SK-N-SH treated with all-trans-retinoic acid at 6 μM for 48 hours (cell line): ENCODE data around the gene KHDRBS2.

Experiments used
- ATAC-seq: fragments of 200-7000 bp; cut with Tn5 transposase; 3 replicates; pipeline ENCODE4 v1.9.1; 2020; ENCODE audit warnings: mild to moderate bottlenecking, moderate library complexity
- ARNTL ChIP-seq: fragments of 450-650 bp; formaldehyde crosslinking; IDR thresholded peaks from 2 replicates; pipeline ENCODE4 v1.5.0; 2020; ENCODE audit warnings: low read depth, mild to moderate bottlenecking, moderate library complexity, borderline replicate concordance
- CSDC2 ChIP-seq: fragments of 250-450 bp; sonication (Bioruptor Pico); IDR thresholded peaks from 2 replicates; pipeline ENCODE4 v1.5.0; 2020; ENCODE audit warnings: mild to moderate bottlenecking, moderate library complexity
- CSRNP3 ChIP-seq: fragments of 250-450 bp; sonication (Bioruptor Pico); IDR thresholded peaks from 2 replicates; pipeline ENCODE4 v1.5.1; 2021; ENCODE audit warnings: mild to moderate bottlenecking, moderate library complexity
- ESRRG ChIP-seq: fragments of 250-450 bp; sonication (Bioruptor Pico); IDR thresholded peaks from 2 replicates; pipeline ENCODE4 v1.6.1; 2021; ENCODE audit warnings: mild to moderate bottlenecking
- OSR1 ChIP-seq: fragments of 250-450 bp; sonication (Bioruptor Pico); IDR thresholded peaks from 2 replicates; pipeline ENCODE4 v1.8.0; 2022; ENCODE audit warnings: moderate library complexity, mild to moderate bottlenecking, inconsistent platforms
- POU6F1 ChIP-seq: fragments of 250-450 bp; sonication (Bioruptor Pico); IDR thresholded peaks from 2 replicates; pipeline ENCODE4 v1.8.0; 2021; ENCODE audit warnings: low read depth, mild to moderate bottlenecking, moderate library complexity, borderline replicate concordance
- PPARA ChIP-seq: fragments of 250-450 bp; sonication (Bioruptor Pico); IDR thresholded peaks from 2 replicates; pipeline ENCODE4 v1.5.0; 2020; ENCODE audit warnings: mild to moderate bottlenecking, borderline replicate concordance
- RARB ChIP-seq: fragments of 250-450 bp; sonication (Bioruptor Pico); IDR thresholded peaks from 2 replicates; pipeline ENCODE4 v1.8.0; 2021; ENCODE audit warnings: mild to moderate bottlenecking, moderate library complexity
- SNAI2 ChIP-seq: fragments of 250-450 bp; sonication (Bioruptor Pico); IDR thresholded peaks from 2 replicates; pipeline ENCODE4 v1.5.0; 2020; ENCODE audit warnings: mild to moderate bottlenecking, moderate library complexity
- TCF4 ChIP-seq: fragments of 250-450 bp; sonication (Bioruptor Pico); IDR thresholded peaks from 2 replicates; pipeline ENCODE4 v1.8.0; 2021; ENCODE audit warnings: mild to moderate bottlenecking, moderate library complexity, borderline replicate concordance
- TOX ChIP-seq: fragments of 250-450 bp; sonication (Bioruptor Pico); IDR thresholded peaks from 2 replicates; pipeline ENCODE4 v1.8.0; 2021; ENCODE audit warnings: mild to moderate bottlenecking, moderate library complexity, borderline replicate concordance
- ZC3H10 ChIP-seq: fragments of 250-450 bp; sonication (Bioruptor Pico); IDR thresholded peaks from 2 replicates; pipeline ENCODE4 v1.5.1; 2021; ENCODE audit warnings: mild to moderate bottlenecking, moderate library complexity
- ZFP3 ChIP-seq: fragments of 250-450 bp; sonication (Bioruptor Pico); IDR thresholded peaks from 2 replicates; pipeline ENCODE4 v1.5.0; 2020; ENCODE audit warnings: mild to moderate bottlenecking, moderate library complexity
- ZFP30 ChIP-seq: fragments of 450-650 bp; formaldehyde crosslinking; IDR thresholded peaks from 2 replicates; pipeline ENCODE4 v1.5.0; 2022; ENCODE audit warnings: mild to moderate bottlenecking, moderate library complexity
- ZNF565 ChIP-seq: fragments of 450-650 bp; formaldehyde crosslinking; conservative IDR thresholded peaks from 2 replicates; pipeline ENCODE4 v1.5.0; 2020; ENCODE audit warnings: low read depth, mild to moderate bottlenecking, moderate library complexity
- ZNF70 ChIP-seq: fragments of 450-650 bp; formaldehyde crosslinking; IDR thresholded peaks from 2 replicates; pipeline ENCODE4 v1.5.0; 2020; ENCODE audit warnings: mild to moderate bottlenecking, moderate library complexity
- ZNF8 ChIP-seq: fragments of 450-650 bp; formaldehyde crosslinking; IDR thresholded peaks from 2 replicates; pipeline ENCODE4 v1.5.0; 2020; ENCODE audit warnings: mild to moderate bottlenecking, moderate library complexity
- TF ChIP-seq, protein P1 (sequence below): fragments of 250-450 bp; sonication (Bioruptor Pico); IDR thresholded peaks from 2 replicates; pipeline ENCODE4 v1.8.0; 2020; ENCODE audit warnings: mild to moderate bottlenecking, moderate library complexity, borderline replicate concordance
- TF ChIP-seq, protein P2 (sequence below): fragments of 250-450 bp; sonication (Bioruptor Pico); IDR thresholded peaks from 2 replicates; pipeline ENCODE4 v1.5.1; 2020; ENCODE audit warnings: low read depth, mild to moderate bottlenecking, moderate library complexity
- TF ChIP-seq, protein P3 (sequence below): fragments of 250-450 bp; sonication (Bioruptor Pico); IDR thresholded peaks from 2 replicates; pipeline ENCODE4 v1.5.0; 2020; ENCODE audit warnings: mild to moderate bottlenecking, moderate library complexity

The KHDRBS2 gene

DNA sequence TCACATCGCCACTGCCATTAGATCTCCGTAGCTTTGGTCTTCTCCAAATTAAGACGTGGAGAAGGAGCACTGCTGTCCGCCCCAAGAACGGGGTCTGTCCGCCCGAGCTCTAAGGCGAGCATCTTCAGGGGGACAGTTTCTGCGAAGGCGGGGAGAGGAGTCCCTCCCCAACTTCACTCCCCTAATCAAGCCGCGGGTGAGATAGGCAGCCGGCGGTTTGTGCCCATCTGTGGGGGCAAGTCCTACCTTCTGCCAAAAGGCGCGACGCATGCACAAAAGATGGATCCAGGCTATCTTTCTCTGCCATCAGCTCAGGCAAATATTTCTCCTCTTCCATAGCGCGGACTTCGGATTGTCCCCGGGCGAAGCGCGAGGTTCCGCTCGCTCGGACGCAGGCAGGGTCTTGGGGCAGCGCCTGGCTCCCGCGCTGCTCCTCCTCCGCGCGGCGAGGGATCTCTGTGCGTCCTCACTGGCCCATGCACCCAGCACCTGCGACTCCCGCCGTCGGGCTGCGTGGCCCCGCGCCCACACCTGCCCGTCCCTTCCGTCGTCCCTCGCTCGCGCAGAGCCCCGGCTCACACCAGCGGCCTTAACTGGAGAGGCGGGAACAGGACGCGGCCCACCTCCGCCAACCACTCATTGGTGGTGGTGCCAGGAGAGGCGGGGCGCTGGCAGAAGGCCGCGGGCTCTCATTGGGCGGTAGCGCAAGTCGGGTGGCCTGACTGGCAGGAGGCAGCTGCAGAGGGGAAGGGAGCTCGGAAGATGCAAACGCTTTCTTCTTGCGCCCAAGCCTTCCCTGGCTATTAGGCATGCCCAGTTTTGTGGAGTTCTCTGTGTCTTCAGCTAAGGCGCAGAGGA is at the start of gene KHDRBS2:
Gene KHDRBS2 (minus strand): TSS at position 614 of the 858 bp plus-strand sequence.
- TF ChIP-seq CSRNP3 (CRISPR knock-in tag), result no peak
- no peak for TF ChIP-seq ESRRG (CRISPR knock-in tag)
- TF ChIP-seq SNAI2 (CRISPR knock-in tag), result no peak
- TF ChIP-seq, protein P1, sequence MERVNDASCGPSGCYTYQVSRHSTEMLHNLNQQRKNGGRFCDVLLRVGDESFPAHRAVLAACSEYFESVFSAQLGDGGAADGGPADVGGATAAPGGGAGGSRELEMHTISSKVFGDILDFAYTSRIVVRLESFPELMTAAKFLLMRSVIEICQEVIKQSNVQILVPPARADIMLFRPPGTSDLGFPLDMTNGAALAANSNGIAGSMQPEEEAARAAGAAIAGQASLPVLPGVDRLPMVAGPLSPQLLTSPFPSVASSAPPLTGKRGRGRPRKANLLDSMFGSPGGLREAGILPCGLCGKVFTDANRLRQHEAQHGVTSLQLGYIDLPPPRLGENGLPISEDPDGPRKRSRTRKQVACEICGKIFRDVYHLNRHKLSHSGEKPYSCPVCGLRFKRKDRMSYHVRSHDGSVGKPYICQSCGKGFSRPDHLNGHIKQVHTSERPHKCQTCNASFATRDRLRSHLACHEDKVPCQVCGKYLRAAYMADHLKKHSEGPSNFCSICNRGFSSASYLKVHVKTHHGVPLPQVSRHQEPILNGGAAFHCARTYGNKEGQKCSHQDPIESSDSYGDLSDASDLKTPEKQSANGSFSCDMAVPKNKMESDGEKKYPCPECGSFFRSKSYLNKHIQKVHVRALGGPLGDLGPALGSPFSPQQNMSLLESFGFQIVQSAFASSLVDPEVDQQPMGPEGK (CRISPR knock-in tag), result no peak
- TF ChIP-seq RARB (CRISPR knock-in tag), result no peak
- TF ChIP-seq ARNTL (CRISPR knock-in tag), result no peak
- no peak for TF ChIP-seq POU6F1 (CRISPR knock-in tag)
- TF ChIP-seq ZFP3 (CRISPR knock-in tag), result no peak
- no peak for TF ChIP-seq OSR1 (CRISPR knock-in tag)
- TF ChIP-seq, protein P2, sequence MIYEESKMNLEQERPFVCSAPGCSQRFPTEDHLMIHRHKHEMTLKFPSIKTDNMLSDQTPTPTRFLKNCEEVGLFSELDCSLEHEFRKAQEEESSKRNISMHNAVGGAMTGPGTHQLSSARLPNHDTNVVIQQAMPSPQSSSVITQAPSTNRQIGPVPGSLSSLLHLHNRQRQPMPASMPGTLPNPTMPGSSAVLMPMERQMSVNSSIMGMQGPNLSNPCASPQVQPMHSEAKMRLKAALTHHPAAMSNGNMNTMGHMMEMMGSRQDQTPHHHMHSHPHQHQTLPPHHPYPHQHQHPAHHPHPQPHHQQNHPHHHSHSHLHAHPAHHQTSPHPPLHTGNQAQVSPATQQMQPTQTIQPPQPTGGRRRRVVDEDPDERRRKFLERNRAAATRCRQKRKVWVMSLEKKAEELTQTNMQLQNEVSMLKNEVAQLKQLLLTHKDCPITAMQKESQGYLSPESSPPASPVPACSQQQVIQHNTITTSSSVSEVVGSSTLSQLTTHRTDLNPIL (CRISPR knock-in tag), result no peak
- TF ChIP-seq ZC3H10 (CRISPR knock-in tag), result no peak
- TF ChIP-seq, protein P3, sequence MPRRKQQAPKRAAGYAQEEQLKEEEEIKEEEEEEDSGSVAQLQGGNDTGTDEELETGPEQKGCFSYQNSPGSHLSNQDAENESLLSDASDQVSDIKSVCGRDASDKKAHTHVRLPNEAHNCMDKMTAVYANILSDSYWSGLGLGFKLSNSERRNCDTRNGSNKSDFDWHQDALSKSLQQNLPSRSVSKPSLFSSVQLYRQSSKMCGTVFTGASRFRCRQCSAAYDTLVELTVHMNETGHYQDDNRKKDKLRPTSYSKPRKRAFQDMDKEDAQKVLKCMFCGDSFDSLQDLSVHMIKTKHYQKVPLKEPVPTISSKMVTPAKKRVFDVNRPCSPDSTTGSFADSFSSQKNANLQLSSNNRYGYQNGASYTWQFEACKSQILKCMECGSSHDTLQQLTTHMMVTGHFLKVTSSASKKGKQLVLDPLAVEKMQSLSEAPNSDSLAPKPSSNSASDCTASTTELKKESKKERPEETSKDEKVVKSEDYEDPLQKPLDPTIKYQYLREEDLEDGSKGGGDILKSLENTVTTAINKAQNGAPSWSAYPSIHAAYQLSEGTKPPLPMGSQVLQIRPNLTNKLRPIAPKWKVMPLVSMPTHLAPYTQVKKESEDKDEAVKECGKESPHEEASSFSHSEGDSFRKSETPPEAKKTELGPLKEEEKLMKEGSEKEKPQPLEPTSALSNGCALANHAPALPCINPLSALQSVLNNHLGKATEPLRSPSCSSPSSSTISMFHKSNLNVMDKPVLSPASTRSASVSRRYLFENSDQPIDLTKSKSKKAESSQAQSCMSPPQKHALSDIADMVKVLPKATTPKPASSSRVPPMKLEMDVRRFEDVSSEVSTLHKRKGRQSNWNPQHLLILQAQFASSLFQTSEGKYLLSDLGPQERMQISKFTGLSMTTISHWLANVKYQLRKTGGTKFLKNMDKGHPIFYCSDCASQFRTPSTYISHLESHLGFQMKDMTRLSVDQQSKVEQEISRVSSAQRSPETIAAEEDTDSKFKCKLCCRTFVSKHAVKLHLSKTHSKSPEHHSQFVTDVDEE (CRISPR knock-in tag), result no peak
- no peak for TF ChIP-seq ZNF565 (CRISPR knock-in tag)
- TF ChIP-seq, all 23 proteins: peak for 0
- ATAC-seq, result no peak

- no peak for ATAC-seq
- TF ChIP-seq ZNF8 (CRISPR knock-in tag) (no peak), SNAI2 (CRISPR knock-in tag) (no peak), ZFP30 (CRISPR knock-in tag) (no peak), ARNTL (CRISPR knock-in tag) (no peak), OSR1 (CRISPR knock-in tag) (no peak), ZC3H10 (CRISPR knock-in tag) (no peak), PPARA (CRISPR knock-in tag) (no peak), ZNF70 (CRISPR knock-in tag) (no peak), TCF4 (CRISPR knock-in tag) (no peak), CSDC2 (CRISPR knock-in tag) (no peak)
- TF ChIP-seq, all 23 proteins: peak for 0
These were observed 42.6 kb upstream of the KHDRBS2 start for GRCh38 chr6:62328607-62329006.

DNA sequence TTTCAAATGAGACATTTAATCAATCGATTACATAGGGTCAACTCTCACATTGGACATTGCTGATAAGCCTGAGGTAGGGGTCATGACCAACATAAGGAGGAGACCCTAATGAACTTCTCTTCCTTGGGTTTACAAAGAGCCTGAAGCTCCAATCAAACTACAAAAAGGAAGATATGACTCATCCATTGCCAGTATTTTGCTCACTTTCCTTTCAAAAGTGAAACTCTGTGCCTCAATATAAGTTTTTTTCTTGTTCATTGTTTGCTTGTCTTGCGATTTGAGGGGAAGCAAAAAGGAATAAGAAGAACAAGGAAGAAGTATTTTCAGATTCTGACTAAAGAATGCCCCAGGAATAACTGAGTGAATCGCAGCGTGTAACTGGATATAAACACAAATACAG is 38.8 kb upstream of the KHDRBS2 start:
- no peak for TF ChIP-seq RARB (CRISPR knock-in tag)
- TF ChIP-seq CSRNP3 (CRISPR knock-in tag), result no peak
- TF ChIP-seq TOX (CRISPR knock-in tag), result no peak
- TF ChIP-seq ZNF70 (CRISPR knock-in tag), result no peak
- TF ChIP-seq, protein P2 (CRISPR knock-in tag), result no peak
- TF ChIP-seq ESRRG (CRISPR knock-in tag), result no peak
- TF ChIP-seq, protein P1 (CRISPR knock-in tag), result no peak
- no peak for ATAC-seq
